HepG2 (cell line): ENCODE measurements around the gene UBE2M. TPM values are rescaled to one million over a fixed set of nuclear protein-coding genes. Genes with fewer than 3 reads are reported as not detected.
A peak's percentile ranks its signal among the peaks of the same experiment; 100 is the strongest.

Experiments used
- ARID4A ChIP-seq: sonication (generic); formaldehyde crosslinking; IDR thresholded peaks from 2 replicates; pipeline ENCODE4 v1.5.0; 2020; ENCODE audit warnings: mild to moderate bottlenecking, missing genetic modification reagents, borderline replicate concordance
- CCDC6 ChIP-seq: sonication (generic); formaldehyde crosslinking; IDR thresholded peaks from 2 replicates; pipeline ENCODE4 v1.8.1; 2022; ENCODE audit warnings: mild to moderate bottlenecking, missing genetic modification reagents, moderate library complexity
- DMTF1 ChIP-seq: sonication (generic); formaldehyde crosslinking; IDR thresholded peaks from 2 replicates; pipeline ENCODE4 v1.4.0; 2020; ENCODE audit warnings: mild to moderate bottlenecking, missing genetic modification reagents
- MBNL3 ChIP-seq: fragments of 250-450 bp; sonication (Bioruptor Pico); conservative IDR thresholded peaks from 2 replicates; pipeline ENCODE4 v1.8.0; 2022; ENCODE audit warnings: mild to moderate bottlenecking, inconsistent platforms
- MED13 ChIP-seq: sonication (generic); formaldehyde crosslinking; IDR thresholded peaks from 2 replicates; pipeline ENCODE4 v1.5.0; 2020; ENCODE audit warnings: missing genetic modification reagents
- RFX3 ChIP-seq: IDR thresholded peaks from 2 replicates; pipeline ENCODE4 v1.6.1; 2016; ENCODE audit warnings: missing biosample characterization, missing genetic modification reagents
- SCMH1 ChIP-seq: sonication (generic); formaldehyde crosslinking; IDR thresholded peaks from 2 replicates; pipeline ENCODE4 v1.9.0; 2021; ENCODE audit warnings: missing genetic modification reagents, mild to moderate bottlenecking, borderline replicate concordance
- TOPORS ChIP-seq: sonication (generic); formaldehyde crosslinking; IDR thresholded peaks from 2 replicates; pipeline ENCODE4 v1.8.0; 2023; ENCODE audit warnings: mild to moderate bottlenecking, missing genetic modification reagents
- ZEB1 ChIP-seq: IDR thresholded peaks from 2 replicates; pipeline ENCODE4 v1.6.1; 2012; ENCODE audit warnings: mild to moderate bottlenecking, low read depth, inconsistent platforms; ENCODE audit not compliant: insufficient replicate concordance
- ZMYM3 ChIP-seq: sonication (generic); formaldehyde crosslinking; IDR thresholded peaks from 2 replicates; pipeline ENCODE4 v1.5.1; 2020; ENCODE audit warnings: mild to moderate bottlenecking, missing genetic modification reagents
- polyA plus RNA-seq, 8 experiments: library from polyadenylated mRNA; depleted of rRNA in 3 of 8; stranded (reverse) in 7 of 8; unstranded in 1 of 8; fragments of >200 nt; fragmentation: Illumina TruSeq in 4 of 8; extraction: Trizol in 4 of 8; gene quantifications; 2 replicates each; pipeline versions ENCODE4 v1.2.1 to v1.2.3, GENCODE V29; 2011 to 2016; ENCODE audit warnings: low read depth in 4 of 8, missing spikeins in 1 of 8, mixed read lengths in 1 of 8; ENCODE audit not compliant: insufficient read depth in 1 of 8
- total RNA-seq, 5 experiments: library from RNA; depleted of rRNA; stranded (reverse); fragments of >200 nt; fragmentation: Illumina TruSeq; extraction: Trizol; gene quantifications; 2 replicates each; pipeline ENCODE4 v1.2.3, GENCODE V29; 2016; ENCODE audit warnings: low read depth in 1 of 5
- TF ChIP-seq, protein P1 (sequence below): sonication (generic); formaldehyde crosslinking; IDR thresholded peaks from 2 replicates; pipeline ENCODE4 v1.4.0; 2020; ENCODE audit warnings: mild to moderate bottlenecking, missing genetic modification reagents
- TF ChIP-seq, protein P2 (sequence below): IDR thresholded peaks from 2 replicates; pipeline ENCODE4 v1.6.1; 2016; ENCODE audit warnings: mild to moderate bottlenecking
- TF ChIP-seq, protein P3 (sequence below): sonication (generic); formaldehyde crosslinking; IDR thresholded peaks from 2 replicates; pipeline ENCODE4 v1.4.0; 2020; ENCODE audit warnings: missing genetic modification reagents
- TF ChIP-seq, protein P4 (sequence below): IDR thresholded peaks from 2 replicates; pipeline ENCODE4 v1.6.1; 2018; ENCODE audit warnings: missing genetic modification reagents, mild to moderate bottlenecking, missing compliant biosample characterization

UBE2M gene
- total and polyA plus RNA-seq, 2 of the 13 experiments (the other 11 are each of a cell fraction or from before 2014, with no cell fraction given): 36.2 to 50.3 TPM

- TF ChIP-seq MED13 (CRISPR knock-in tag): no peak
- TF ChIP-seq, protein P1, sequence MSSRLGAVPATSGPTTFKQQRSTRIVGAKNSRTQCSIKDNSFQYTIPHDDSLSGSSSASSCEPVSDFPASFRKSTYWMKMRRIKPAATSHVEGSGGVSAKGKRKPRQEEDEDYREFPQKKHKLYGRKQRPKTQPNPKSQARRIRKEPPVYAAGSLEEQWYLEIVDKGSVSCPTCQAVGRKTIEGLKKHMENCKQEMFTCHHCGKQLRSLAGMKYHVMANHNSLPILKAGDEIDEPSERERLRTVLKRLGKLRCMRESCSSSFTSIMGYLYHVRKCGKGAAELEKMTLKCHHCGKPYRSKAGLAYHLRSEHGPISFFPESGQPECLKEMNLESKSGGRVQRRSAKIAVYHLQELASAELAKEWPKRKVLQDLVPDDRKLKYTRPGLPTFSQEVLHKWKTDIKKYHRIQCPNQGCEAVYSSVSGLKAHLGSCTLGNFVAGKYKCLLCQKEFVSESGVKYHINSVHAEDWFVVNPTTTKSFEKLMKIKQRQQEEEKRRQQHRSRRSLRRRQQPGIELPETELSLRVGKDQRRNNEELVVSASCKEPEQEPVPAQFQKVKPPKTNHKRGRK (CRISPR knock-in tag): no peak
- TF ChIP-seq ZMYM3 (CRISPR knock-in tag): no peak
- TF ChIP-seq RFX3: peak; percentile 50; the same call in 1 of the 2 replicates
- TF ChIP-seq SCMH1: no peak
- TF ChIP-seq DMTF1 (CRISPR knock-in tag): 0 out of 2 replicates have a peak, but pooled peaks have one; percentile 45
- no peak for TF ChIP-seq CCDC6 (CRISPR knock-in tag)
- TF ChIP-seq, protein P2, sequence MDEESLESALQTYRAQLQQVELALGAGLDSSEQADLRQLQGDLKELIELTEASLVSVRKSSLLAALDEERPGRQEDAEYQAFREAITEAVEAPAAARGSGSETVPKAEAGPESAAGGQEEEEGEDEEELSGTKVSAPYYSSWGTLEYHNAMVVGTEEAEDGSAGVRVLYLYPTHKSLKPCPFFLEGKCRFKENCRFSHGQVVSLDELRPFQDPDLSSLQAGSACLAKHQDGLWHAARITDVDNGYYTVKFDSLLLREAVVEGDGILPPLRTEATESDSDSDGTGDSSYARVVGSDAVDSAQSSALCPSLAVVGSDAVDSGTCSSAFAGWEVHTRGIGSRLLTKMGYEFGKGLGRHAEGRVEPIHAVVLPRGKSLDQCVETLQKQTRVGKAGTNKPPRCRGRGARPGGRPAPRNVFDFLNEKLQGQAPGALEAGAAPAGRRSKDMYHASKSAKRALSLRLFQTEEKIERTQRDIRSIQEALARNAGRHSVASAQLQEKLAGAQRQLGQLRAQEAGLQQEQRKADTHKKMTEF (CRISPR knock-in tag): peak; percentile 73
- TF ChIP-seq, protein P3, sequence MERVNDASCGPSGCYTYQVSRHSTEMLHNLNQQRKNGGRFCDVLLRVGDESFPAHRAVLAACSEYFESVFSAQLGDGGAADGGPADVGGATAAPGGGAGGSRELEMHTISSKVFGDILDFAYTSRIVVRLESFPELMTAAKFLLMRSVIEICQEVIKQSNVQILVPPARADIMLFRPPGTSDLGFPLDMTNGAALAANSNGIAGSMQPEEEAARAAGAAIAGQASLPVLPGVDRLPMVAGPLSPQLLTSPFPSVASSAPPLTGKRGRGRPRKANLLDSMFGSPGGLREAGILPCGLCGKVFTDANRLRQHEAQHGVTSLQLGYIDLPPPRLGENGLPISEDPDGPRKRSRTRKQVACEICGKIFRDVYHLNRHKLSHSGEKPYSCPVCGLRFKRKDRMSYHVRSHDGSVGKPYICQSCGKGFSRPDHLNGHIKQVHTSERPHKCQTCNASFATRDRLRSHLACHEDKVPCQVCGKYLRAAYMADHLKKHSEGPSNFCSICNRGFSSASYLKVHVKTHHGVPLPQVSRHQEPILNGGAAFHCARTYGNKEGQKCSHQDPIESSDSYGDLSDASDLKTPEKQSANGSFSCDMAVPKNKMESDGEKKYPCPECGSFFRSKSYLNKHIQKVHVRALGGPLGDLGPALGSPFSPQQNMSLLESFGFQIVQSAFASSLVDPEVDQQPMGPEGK (CRISPR knock-in tag): peak; percentile 78
- TF ChIP-seq ZEB1: peak; percentile 62
- TF ChIP-seq MBNL3 (CRISPR knock-in tag): no peak
- no peak for TF ChIP-seq TOPORS (CRISPR knock-in tag)
- TF ChIP-seq, protein P4, sequence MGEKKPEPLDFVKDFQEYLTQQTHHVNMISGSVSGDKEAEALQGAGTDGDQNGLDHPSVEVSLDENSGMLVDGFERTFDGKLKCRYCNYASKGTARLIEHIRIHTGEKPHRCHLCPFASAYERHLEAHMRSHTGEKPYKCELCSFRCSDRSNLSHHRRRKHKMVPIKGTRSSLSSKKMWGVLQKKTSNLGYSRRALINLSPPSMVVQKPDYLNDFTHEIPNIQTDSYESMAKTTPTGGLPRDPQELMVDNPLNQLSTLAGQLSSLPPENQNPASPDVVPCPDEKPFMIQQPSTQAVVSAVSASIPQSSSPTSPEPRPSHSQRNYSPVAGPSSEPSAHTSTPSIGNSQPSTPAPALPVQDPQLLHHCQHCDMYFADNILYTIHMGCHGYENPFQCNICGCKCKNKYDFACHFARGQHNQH (CRISPR knock-in tag): peak; percentile 42; the same call in 1 of the 2 replicates
- peak; percentile 91 for TF ChIP-seq ARID4A (CRISPR knock-in tag)
Observed at GRCh38 chr19:58559275-58560006, 1.0 kb upstream of the UBE2M start (continued).
